Measurements from ENCODE around the gene BTBD17.

BTBD17 gene

DNA sequence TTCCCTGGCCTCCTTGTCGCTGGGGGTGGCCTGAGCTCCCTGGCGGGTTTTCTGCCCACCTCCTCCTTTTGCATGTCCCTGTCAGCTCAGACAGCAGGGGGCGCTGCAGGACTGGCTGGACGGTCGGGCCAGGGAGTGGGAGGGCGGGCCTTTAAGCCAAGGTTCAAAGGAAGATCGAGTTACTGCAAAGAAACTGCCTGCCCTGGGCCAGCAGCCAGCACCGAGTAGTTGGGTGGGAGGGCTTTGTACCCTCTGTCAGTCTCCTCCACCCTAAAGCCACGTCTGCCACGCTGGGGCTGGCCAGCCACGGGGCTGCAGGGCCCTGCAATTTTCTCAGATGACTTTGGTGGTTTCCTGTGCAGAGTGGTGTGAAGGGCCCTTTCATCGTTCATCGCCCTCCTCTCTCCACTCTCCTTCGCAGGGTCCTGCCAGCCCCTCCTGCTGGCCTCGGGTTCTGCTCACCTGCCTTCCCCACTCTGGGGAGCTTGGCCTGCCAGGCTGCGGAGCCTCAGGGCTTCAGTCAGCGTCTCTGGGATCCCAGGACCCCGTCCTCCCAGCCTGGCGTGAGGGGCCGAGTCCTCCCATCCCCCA lies 17.9 kb upstream of the BTBD17 start:
- H3K4me3 ChIP-seq (ENCODE audit: low read depth, low read length), result no peak overlapping the region
- TF ChIP-seq, protein P1, sequence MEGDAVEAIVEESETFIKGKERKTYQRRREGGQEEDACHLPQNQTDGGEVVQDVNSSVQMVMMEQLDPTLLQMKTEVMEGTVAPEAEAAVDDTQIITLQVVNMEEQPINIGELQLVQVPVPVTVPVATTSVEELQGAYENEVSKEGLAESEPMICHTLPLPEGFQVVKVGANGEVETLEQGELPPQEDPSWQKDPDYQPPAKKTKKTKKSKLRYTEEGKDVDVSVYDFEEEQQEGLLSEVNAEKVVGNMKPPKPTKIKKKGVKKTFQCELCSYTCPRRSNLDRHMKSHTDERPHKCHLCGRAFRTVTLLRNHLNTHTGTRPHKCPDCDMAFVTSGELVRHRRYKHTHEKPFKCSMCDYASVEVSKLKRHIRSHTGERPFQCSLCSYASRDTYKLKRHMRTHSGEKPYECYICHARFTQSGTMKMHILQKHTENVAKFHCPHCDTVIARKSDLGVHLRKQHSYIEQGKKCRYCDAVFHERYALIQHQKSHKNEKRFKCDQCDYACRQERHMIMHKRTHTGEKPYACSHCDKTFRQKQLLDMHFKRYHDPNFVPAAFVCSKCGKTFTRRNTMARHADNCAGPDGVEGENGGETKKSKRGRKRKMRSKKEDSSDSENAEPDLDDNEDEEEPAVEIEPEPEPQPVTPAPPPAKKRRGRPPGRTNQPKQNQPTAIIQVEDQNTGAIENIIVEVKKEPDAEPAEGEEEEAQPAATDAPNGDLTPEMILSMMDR (IDR thresholded peaks at IDR 0.05; ENCODE audit: low read depth, low read length), result peak; percentile 86
- peak; percentile 69 for DNase-seq (ENCODE audit: low read depth, low spot score)
- in situ Hi-C loops (cut with HindIII; ENCODE audit: low sequenced_read_pairs), result no loop called here

DNA sequence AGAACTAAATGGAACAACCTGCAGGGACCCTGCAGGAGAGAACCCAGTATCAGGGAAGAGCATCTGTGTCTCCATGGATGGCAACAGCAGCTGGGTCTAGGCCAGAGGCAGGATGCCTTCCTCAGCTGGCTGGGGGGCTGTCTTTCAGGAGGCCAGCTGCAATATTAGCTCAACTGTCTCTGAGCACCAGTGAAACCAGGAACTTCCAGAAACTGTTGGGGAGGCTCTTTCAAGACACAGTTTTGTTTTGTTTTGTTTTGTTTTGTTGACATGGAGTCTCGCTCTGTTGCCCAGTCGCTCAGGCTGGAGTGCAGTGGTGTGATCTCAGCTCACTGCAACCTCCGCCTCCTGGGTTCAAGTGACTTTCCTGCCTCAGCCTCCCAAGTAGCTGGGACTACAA lies 13.2 kb upstream of the BTBD17 start:
- TF ChIP-seq, protein P1 (IDR thresholded peaks at IDR 0.05; ENCODE audit: low read depth, low read length), result no peak
- in situ Hi-C loops (cut with HindIII; ENCODE audit: low sequenced_read_pairs), result no loop called here
- DNase-seq (ENCODE audit: low read depth, low spot score), result no peak
- no peak overlapping the region for H3K4me3 ChIP-seq (ENCODE audit: low read depth, low read length)

DNA sequence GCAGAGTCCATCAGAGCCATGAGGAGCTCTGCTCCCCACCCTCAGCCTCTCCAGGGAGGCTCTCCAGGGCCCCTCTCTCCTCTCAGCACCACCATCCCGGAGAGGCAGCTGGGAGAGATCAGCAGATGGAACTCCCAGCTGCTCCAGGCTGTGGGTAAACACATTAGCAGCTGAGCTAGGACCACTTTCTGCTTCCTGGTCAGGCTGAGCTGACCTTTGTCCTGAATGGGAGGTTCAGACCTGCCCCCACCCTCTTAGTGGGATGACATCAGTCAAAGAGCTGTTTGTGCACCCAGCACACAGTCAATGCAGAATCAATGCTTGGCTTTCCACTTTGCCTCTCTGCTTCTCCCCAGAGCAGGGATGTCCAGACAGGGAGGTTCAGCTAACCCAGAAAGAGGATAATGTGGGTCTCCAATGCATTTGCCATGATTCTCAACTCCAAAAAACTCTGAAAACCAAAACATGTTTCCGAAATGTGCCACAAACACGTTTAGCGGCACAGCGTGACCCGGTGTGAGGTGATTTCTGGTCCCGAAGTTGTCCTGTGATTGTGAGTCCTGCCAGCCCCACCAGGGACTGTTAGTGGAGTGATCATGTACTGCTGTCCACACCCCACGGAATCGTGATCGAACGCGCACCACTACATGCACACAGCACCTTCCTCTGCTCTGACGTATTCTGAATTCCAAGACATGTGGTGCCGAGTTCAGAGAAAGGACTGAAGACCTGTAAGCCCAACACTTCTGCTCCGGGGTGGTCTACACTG lies 12.4 kb upstream of the BTBD17 start:
- DNase-seq (ENCODE audit: low read depth, low spot score), result no peak

DNA sequence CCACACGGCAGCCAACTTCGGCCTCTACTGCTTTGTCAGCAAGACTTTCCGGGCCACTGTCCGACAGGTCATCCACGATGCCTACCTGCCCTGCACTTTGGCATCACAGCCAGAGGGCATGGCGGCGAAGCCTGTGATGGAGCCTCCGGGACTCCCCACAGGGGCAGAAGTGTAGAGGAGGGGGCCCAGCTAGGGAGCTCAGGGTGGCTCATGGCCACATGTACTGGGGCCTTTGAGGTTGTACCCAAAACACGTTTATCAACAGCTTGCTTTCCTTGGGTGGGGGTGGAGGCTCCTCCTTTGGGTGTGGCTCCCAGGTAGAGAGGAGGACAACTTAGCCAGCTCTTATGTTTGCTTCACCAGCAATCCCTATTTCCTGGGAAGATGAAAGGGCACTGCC lies 10.8 kb upstream of the BTBD17 start:
- no peak overlapping the region for H3K4me3 ChIP-seq (ENCODE audit: low read depth, low read length)
- no peak for DNase-seq (ENCODE audit: low read depth, low spot score)
- TF ChIP-seq, protein P1 (IDR thresholded peaks at IDR 0.05; ENCODE audit: low read depth, low read length), result no peak
- in situ Hi-C loops (cut with HindIII; ENCODE audit: low sequenced_read_pairs), result no loop called here

More for the DNA sequence above, 12.4 kb upstream of the BTBD17 start:
- H3K4me3 ChIP-seq (ENCODE audit: low read depth, low read length), result no peak overlapping the region
- TF ChIP-seq, protein P1 (IDR thresholded peaks at IDR 0.05; ENCODE audit: low read depth, low read length), result no peak
- in situ Hi-C loops (cut with HindIII; ENCODE audit: low sequenced_read_pairs), result no loop called here

DNA sequence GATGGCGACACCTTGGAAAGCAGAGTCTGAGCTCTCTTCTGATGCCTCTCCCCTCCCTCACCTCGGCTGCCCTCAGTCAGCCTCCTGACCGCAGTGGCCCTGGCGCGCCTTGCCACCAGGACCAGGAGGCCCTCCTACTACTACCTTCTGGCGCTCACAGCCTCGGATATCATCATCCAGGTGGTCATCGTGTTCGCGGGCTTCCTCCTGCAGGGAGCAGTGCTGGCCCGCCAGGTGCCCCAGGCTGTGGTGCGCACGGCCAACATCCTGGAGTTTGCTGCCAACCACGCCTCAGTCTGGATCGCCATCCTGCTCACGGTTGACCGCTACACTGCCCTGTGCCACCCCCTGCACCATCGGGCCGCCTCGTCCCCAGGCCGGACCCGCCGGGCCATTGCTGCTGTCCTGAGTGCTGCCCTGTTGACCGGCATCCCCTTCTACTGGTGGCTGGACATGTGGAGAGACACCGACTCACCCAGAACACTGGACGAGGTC lies 10.0 kb upstream of the BTBD17 start:
- TF ChIP-seq, protein P1 (IDR thresholded peaks at IDR 0.05; ENCODE audit: low read depth, low read length), result no peak
- in situ Hi-C loops (cut with HindIII; ENCODE audit: low sequenced_read_pairs), result no loop called here
- no peak overlapping the region for H3K4me3 ChIP-seq (ENCODE audit: low read depth, low read length)
- DNase-seq (ENCODE audit: low read depth, low spot score), result no peak

DNA sequence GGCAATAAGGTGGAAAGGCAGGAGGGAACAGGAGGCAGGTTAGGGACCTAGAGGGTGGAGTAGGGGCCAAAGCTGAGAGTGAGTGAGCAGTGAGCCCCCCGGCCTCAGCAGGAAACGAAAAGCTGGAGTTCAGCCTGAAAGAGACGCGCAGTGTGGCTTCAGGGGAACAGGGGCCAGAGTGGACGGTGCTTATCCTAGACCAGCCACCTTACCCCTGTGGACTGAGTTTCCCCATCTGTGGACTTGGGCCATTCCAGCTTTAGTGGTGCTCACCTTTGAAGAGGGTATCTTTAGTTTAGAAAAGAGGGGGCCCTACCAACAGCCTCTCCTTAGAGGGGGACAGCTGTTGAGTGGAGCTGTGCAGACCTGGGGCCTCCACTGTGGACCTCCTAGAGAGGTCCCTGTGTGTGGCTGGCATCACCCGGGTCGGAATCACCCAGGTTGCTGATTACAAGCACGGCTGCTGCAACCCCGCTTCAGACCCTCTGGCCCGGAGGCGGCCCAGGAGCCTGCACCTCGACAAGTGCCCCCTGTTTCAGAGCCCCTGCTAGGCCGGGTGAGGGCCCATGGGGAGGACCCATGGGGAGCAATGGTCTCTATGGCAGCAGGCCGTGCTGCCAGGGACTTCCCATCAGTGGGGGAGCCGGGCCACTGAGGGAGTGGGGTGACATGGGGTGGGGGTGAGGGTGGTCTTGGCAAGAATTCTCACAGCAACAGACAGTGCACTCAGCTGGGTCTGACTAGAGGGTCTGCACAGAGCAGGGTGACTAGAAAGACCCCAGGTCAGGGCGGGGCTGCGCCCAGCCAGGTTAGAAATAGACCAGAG lies 8.2 kb upstream of the BTBD17 start:
- no peak overlapping the region for H3K4me3 ChIP-seq (ENCODE audit: low read depth, low read length)
- TF ChIP-seq, protein P1 (IDR thresholded peaks at IDR 0.05; ENCODE audit: low read depth, low read length), result no peak
- in situ Hi-C loops (cut with HindIII; ENCODE audit: low sequenced_read_pairs), result no loop called here
- DNase-seq (ENCODE audit: low read depth, low spot score), result no peak
